Testis (tissue), 2 donors: Measurements from ENCODE around the gene HERPUD1.

Experiments used
- POLR2A ChIP-seq: fragments of 450-650 bp; IDR thresholded peaks from one replicate; pipeline ENCODE4 v1.6.1; 2017; ENCODE audit warnings: antibody characterized with exemption, mild to moderate bottlenecking, moderate library complexity
- TF ChIP-seq, protein P1 (sequence below), 3 experiments: fragments of 450-650 bp in 2 of 3; fragments of 200-600 bp in 1 of 3; sonication (generic) in 1 of 3; IDR thresholded peaks; one replicate each; pipeline ENCODE4 v1.5.1; 2016 to 2019; ENCODE audit warnings: antibody characterized with exemption in 3 of 3, mild to moderate bottlenecking in 2 of 3, moderate library complexity in 1 of 3

DNA sequence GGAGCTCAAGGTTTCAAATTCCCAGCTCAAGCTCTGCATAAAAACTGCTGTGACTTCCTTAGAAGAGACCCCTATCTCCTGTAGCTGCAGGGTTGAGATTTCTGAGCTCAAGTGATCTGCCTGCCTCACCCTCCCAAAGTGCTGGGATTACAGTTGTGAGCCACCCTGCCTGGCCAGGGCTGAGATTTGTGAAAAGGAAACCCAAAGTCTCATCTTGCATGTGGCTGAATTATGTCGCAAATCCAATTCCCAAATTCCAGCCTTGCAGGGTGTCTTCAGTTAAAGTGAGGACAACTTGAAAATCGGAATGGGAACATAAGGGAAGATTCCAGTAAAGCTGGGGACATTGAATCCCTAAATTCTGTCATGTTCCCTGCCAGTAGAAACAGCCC lies 15.7 kb downstream of the HERPUD1 start:
- TF ChIP-seq, protein P1, sequence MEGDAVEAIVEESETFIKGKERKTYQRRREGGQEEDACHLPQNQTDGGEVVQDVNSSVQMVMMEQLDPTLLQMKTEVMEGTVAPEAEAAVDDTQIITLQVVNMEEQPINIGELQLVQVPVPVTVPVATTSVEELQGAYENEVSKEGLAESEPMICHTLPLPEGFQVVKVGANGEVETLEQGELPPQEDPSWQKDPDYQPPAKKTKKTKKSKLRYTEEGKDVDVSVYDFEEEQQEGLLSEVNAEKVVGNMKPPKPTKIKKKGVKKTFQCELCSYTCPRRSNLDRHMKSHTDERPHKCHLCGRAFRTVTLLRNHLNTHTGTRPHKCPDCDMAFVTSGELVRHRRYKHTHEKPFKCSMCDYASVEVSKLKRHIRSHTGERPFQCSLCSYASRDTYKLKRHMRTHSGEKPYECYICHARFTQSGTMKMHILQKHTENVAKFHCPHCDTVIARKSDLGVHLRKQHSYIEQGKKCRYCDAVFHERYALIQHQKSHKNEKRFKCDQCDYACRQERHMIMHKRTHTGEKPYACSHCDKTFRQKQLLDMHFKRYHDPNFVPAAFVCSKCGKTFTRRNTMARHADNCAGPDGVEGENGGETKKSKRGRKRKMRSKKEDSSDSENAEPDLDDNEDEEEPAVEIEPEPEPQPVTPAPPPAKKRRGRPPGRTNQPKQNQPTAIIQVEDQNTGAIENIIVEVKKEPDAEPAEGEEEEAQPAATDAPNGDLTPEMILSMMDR (IDR thresholded peaks at IDR 0.05), result no peak
- no peak for TF ChIP-seq POLR2A
